Muscle of leg (tissue), 11 donors: Measurements from ENCODE around the gene KASH5. TPM values are rescaled to one million over a fixed set of nuclear protein-coding genes. Genes with fewer than 3 reads are reported as not detected.

Experiments
- DNase-seq: peaks from one replicate; pipeline ENCODE4 v3.0.0; 2013
- H3K27ac ChIP-seq: one replicate; pipeline ENCODE4 v1.5.1; 2013; ENCODE audit warnings: mild to moderate bottlenecking, low read length, control low read depth
- H3K27me3 ChIP-seq: one replicate; pipeline ENCODE4 v1.6.1; 2013; ENCODE audit warnings: low read length; ENCODE audit not compliant: control insufficient read depth, insufficient read depth
- H3K36me3 ChIP-seq: one replicate; pipeline ENCODE4 v1.6.1; 2013; ENCODE audit warnings: low read length; ENCODE audit not compliant: control insufficient read depth, insufficient read depth
- H3K4me1 ChIP-seq: one replicate; pipeline ENCODE4 v1.6.1; 2013; ENCODE audit warnings: low read length; ENCODE audit not compliant: control insufficient read depth, insufficient read depth
- H3K4me3 ChIP-seq: one replicate; pipeline ENCODE4 v1.5.1; 2013; ENCODE audit warnings: low read length, control low read depth
- H3K9me3 ChIP-seq: replicated peaks from 2 replicates; pipeline ENCODE4 v1.6.1; 2013; ENCODE audit warnings: low read depth, low read length; ENCODE audit not compliant: control insufficient read depth
- WGBS: methylation state at CpG from one replicate; pipeline ENCODE4 v1.1.5; 2013; ENCODE audit warnings: missing lambda C conversion rate; ENCODE audit not compliant: insufficient coverage; 5-methylcytosine and 5-hydroxymethylcytosine counted together
- polyA plus RNA-seq, 8 donors: library from polyadenylated mRNA; unstranded; fragments of 120-200 nt; gene quantifications; one replicate each; pipeline versions ENCODE4 v1.2.1 to v1.2.3, GENCODE V29; 2013; ENCODE audit warnings: inconsistent platforms in 1 of 8, low replicate concordance in 1 of 8; ENCODE audit not compliant: insufficient read length in 8 of 8, insufficient read depth in 1 of 8
- total RNA-seq: library from RNA; stranded (reverse); fragments of 120-200 nt; gene quantifications from one replicate; pipeline ENCODE4 v1.2.4, GENCODE V29; 2013

KASH5 gene
- total and polyA plus RNA-seq, 9 donors = 0.14 to 0.25 (median 0.23) TPM; not detected in 6

GRCh38 chr19:49378512-49378911, 9.5 kb upstream of the KASH5 start:
- H3K36me3 ChIP-seq = no peaks in the 10 kb centered on the region
- H3K27ac ChIP-seq = no peak overlapping the region
- no peaks in the 10 kb centered on the region for H3K27me3 ChIP-seq
- DNase-seq = peak; percentile 64
- H3K4me1 ChIP-seq = no peaks in the 10 kb centered on the region
- no peak overlapping the region for H3K4me3 ChIP-seq
- 20% methylated on average over 1 of the region's 3 CpGs for WGBS
- H3K9me3 ChIP-seq = peaks cover 10% of the 10 kb centered on the region

- Histone ChIP-seq H3K27ac (no peak overlapping the region), H3K4me1 (no peaks in the 10 kb centered on the region), H3K27me3 (peaks cover 2% of the 10 kb centered on the region), H3K9me3 (peaks cover 10% of the 10 kb centered on the region), H3K4me3 (no peak overlapping the region), H3K36me3 (no peaks in the 10 kb centered on the region)
- WGBS = 84% methylated on average over 3 of the region's 3 CpGs
- DNase-seq = no peak
Measured at GRCh38 chr19:49380391-49380790, 7.7 kb upstream of the KASH5 start.

- no peaks in the 10 kb centered on the region for H3K4me1 ChIP-seq
- peaks cover 3% of the 10 kb centered on the region for H3K27me3 ChIP-seq
- no peak overlapping the region for H3K4me3 ChIP-seq
- WGBS = no CpG with 5 or more reads among the region's 5 CpGs
- H3K27ac ChIP-seq = no peak overlapping the region
- H3K9me3 ChIP-seq = peaks cover 10% of the 10 kb centered on the region
- no peak for DNase-seq
- H3K36me3 ChIP-seq = no peaks in the 10 kb centered on the region
Measured at GRCh38 chr19:49382639-49383038, 5.4 kb upstream of the KASH5 start.

GRCh38 chr19:49383599-49383998, 4.5 kb upstream of the KASH5 start:
- Histone ChIP-seq H3K27ac (no peak overlapping the region), H3K4me3 (no peak overlapping the region), H3K9me3 (peaks cover 10% of the 10 kb centered on the region), H3K27me3 (peaks cover 7% of the 10 kb centered on the region), H3K4me1 (no peaks in the 10 kb centered on the region), H3K36me3 (no peaks in the 10 kb centered on the region)
- DNase-seq = no peak
- no CpG with 5 or more reads among the region's 1 CpG for WGBS

DNA sequence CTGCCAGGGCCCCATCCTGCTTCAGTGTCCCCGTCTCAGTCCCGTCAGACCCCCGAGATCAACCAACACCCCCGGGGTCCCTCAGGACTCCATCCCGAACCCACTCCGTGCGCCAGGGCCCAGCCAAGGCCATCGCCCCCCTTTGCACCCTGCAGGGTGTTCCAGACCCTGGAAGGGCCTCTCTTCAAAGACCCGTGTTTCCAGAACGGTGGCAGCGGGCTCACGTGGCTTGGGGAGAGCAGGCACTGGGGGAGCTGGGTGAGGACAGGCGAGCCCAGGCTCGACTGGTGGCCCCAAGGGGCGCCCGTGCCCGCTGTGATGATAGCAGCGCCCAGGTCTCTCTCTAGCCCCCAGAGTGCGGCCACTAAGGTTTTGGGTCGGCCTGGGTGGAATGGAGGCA, 1.4 kb downstream of the KASH5 start:
- peaks cover 26% of the 10 kb centered on the region for H3K27me3 ChIP-seq
- H3K9me3 ChIP-seq = no peaks in the 10 kb centered on the region
- H3K36me3 ChIP-seq = no peaks in the 10 kb centered on the region
- 81% methylated on average over 20 of the region's 20 CpGs for WGBS
- DNase-seq = no peak
- no peak overlapping the region for H3K4me3 ChIP-seq
- no peak overlapping the region for H3K27ac ChIP-seq
- no peaks in the 10 kb centered on the region for H3K4me1 ChIP-seq

GRCh38 chr19:49390131-49390928, 2.3 kb downstream of the KASH5 start:
- Histone ChIP-seq H3K4me3 (no peak overlapping the region), H3K36me3 (no peaks in the 10 kb centered on the region), H3K27ac (no peak overlapping the region), H3K27me3 (peaks cover 28% of the 10 kb centered on the region), H3K9me3 (no peaks in the 10 kb centered on the region), H3K4me1 (no peaks in the 10 kb centered on the region)
- 67% methylated on average over 17 of the region's 26 CpGs for WGBS
- DNase-seq = no peak

- Histone ChIP-seq H3K36me3 (no peaks in the 10 kb centered on the region), H3K4me1 (no peaks in the 10 kb centered on the region), H3K27ac (no peak overlapping the region), H3K27me3 (peaks cover 29% of the 10 kb centered on the region), H3K4me3 (no peak overlapping the region), H3K9me3 (no peaks in the 10 kb centered on the region)
- no peak for DNase-seq
- 39% methylated on average over 4 of the region's 9 CpGs for WGBS
Measured at GRCh38 chr19:49390929-49391359, 2.9 kb downstream of the KASH5 start.

DNA sequence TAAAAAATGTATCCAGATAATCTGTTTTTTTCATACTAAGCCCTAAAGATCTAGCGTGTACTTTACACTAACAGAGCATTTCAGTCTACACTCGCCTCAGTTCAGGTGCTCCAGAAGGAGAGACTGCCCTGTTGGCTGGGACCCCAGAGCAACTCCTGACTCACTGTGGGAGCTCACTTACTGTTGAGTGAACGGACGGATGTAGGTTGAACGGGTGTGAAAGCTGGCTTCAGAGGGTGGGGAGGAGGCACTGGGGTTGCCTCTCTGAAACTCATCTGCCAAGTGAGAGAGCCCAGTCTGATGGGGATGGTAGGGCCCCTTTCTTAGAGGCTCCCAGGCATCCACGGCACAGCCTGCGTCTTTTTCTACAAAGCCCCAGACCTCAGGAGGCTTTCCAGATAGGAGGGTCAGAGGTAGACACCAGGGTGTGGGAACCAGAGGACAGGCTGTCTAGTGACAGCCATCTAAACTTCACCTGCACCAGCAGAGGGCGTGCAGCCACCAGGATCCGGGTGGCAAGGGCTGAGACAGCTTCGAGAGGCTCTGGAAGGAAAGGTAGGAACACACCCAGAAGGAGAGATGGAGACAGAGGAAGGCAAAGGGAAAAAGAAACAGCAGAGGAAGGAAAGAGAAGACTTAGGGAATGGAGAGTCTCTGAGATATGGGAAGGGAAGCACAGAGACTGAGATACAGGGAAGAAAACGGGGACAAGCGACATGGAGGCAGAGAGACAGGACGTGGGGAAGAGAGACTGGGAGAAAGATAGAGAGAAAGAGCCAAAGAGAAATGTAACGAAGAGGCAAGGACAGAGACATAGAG, 3.7 kb downstream of the KASH5 start:
- H3K27ac ChIP-seq = no peak overlapping the region
- H3K36me3 ChIP-seq = no peaks in the 10 kb centered on the region
- 13% methylated on average over 11 of the region's 14 CpGs for WGBS
- peak; percentile 85 for DNase-seq
- no peaks in the 10 kb centered on the region for H3K9me3 ChIP-seq
- no peak overlapping the region for H3K4me3 ChIP-seq
- H3K4me1 ChIP-seq = no peaks in the 10 kb centered on the region
- peaks cover 29% of the 10 kb centered on the region for H3K27me3 ChIP-seq

GRCh38 chr19:49393881-49394280, 5.8 kb downstream of the KASH5 start:
- Histone ChIP-seq H3K36me3 (no peaks in the 10 kb centered on the region), H3K27me3 (peaks cover 25% of the 10 kb centered on the region), H3K9me3 (no peaks in the 10 kb centered on the region), H3K4me1 (peaks cover 3% of the 10 kb centered on the region), H3K27ac (no peak overlapping the region), H3K4me3 (no peak overlapping the region)
- WGBS = no CpG with 5 or more reads among the region's 5 CpGs
- DNase-seq = no peak

DNA sequence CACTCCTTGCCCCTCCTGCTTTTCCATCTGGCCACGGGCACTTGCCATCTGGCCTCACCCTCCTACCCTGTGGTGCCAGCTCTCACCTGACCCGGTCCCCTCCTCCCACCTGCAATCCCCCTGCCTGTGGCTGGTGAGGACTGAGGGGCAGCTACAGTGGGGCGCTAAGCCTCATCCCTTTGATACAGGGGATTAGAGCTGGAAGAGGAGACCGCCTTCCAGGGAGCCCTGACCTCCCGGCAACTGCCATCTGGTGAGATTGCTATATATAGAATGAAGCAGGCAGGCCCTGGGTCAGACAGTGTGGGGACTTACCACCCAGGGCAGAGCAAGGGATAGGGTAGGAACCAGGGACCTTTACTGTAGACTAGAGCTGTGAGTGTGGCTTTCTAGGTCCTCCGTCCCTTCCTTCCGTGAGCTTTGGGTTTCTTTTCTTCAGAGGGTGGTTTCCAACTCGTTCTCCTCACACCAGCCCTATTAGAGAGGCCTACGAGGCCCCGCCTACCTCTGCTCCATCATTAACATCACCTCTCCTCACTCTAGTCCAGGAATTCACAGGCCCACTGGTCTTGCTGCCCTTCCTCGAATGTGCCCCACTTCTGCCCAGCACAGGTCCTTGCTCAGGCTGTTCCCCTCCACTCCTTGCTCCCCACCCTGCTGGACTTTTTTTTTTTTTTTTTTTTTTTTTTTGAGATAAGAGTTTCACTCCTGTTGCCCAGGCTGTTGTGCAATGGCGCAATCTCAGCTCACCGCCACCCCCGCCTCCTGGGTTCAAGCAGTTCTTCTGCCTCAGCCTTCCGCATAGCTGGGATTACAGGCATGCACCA, 7.7 kb downstream of the KASH5 start:
- Histone ChIP-seq H3K27me3 (peaks cover 20% of the 10 kb centered on the region), H3K27ac (no peak overlapping the region)
- WGBS = 62% methylated on average over 14 of the region's 15 CpGs

More for the DNA sequence above, 7.7 kb downstream of the KASH5 start:
- Histone ChIP-seq H3K4me3 (no peak overlapping the region), H3K4me1 (peaks cover 3% of the 10 kb centered on the region), H3K9me3 (no peaks in the 10 kb centered on the region), H3K36me3 (no peaks in the 10 kb centered on the region)
- DNase-seq = no peak
